ENCODE data around the gene SLC15A3. TPM values are rescaled to one million over a fixed set of nuclear protein-coding genes. Genes with fewer than 3 reads are reported as not detected.

The SLC15A3 gene
- polyA plus RNA-seq, 1 of the 3 experiments (the other 2 are of a cell fraction) = not detected

DNA sequence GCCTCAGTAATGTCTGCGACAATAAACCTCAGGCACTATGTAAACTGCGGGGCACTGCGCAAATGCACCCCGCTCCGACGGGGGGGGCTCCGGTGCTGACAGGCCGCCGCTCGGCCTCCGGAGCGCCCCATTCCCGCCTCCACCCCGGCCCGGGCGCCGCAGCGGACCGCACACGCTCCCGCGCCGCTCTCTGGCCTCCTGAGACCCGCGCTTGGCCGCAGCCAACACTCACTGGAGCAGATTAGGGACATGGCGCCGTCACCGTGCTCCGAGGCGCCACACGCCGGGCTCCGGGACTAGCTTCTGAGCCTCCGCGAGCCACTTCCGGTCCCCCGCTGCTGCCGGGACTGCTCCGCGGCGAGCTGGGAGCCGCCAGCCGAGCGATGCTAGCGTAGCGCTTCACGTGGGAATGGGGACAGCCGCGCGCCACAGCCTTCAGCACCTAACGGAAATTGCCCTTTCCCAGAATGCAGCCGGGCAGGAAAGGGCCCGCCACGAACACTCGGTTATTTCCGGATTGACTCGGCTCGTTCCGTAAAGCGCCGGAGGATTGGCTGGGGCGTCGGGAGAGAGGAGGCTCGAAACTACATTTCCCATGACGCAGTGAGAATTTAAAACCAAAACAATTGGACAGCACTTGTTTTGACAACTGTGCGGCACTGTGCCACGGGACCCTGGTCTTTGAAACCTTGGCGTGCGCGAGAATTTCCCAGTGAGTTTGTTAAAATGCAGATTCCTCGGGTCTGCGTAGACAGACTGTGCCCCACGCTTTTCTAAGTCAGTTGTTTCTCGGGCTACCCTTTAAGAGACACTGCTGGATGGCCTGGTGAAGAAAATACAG lies 45.6 kb downstream of the SLC15A3 start, which contains the start of gene PRPF19 (continued):
- TF ChIP-seq, protein P1, sequence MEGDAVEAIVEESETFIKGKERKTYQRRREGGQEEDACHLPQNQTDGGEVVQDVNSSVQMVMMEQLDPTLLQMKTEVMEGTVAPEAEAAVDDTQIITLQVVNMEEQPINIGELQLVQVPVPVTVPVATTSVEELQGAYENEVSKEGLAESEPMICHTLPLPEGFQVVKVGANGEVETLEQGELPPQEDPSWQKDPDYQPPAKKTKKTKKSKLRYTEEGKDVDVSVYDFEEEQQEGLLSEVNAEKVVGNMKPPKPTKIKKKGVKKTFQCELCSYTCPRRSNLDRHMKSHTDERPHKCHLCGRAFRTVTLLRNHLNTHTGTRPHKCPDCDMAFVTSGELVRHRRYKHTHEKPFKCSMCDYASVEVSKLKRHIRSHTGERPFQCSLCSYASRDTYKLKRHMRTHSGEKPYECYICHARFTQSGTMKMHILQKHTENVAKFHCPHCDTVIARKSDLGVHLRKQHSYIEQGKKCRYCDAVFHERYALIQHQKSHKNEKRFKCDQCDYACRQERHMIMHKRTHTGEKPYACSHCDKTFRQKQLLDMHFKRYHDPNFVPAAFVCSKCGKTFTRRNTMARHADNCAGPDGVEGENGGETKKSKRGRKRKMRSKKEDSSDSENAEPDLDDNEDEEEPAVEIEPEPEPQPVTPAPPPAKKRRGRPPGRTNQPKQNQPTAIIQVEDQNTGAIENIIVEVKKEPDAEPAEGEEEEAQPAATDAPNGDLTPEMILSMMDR (IDR thresholded peaks at IDR 0.05) = no peak
- TF ChIP-seq SMC3 (IDR thresholded peaks at IDR 0.05; ENCODE audit: low read depth, low read length) = no peak

DNA sequence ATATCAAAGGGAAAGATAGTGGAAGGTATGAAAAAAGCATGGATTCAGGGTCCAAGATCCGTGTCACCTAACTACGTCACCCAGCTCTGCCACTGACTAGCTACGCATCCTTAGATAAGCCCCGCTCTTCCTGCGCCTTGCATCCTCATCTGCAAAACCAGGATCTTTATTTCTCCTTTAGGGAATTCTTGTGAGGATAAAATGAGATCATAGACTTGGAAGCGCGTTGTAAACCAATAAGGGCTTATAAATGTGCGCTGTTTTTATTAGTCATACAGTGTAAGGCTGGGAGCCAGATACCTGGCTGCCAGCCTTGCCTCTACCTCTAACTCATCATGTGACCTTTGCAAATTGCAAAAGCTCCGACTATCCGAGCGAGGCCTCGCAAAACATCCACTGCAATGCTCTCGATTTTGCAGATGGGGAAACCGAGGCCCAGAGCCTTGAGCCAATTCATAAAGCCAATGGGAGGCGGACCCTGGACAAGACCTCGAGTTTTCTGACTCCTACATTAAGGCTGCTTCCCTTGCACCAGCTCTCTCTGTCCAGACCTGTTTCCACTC lies 46.3 kb downstream of the SLC15A3 start:
- ChIA-PET CTCF (interaction anchor here (0.6 to 21.9 kb wide), 5 partner anchors 10 to 542 kb away, joined by 3 to 550 read pairs (median 5); partner anchors contain the start of gene CCDC86), POLR2A (interaction anchor here (1.1 to 2.2 kb wide), 2 partner anchors 9 to 256 kb away, joined by 3 to 8 read pairs; partner anchors contain the start of genes TMEM109 and VPS37C)
- Histone ChIP-seq H3K9me2 (no peaks in the 10 kb centered on the region), H3K36me3 (replicated peaks in 1 of 2; ENCODE audit: control insufficient read depth in 1 of 2, insufficient read depth in 2 of 2, low read length in 1 of 2) (peaks cover 16 to 34% of the 10 kb centered on the region in 2 experiments), H3K9ac (peak overlapping the region; percentile 89), H2AFZ (ENCODE audit: low read depth) (0 out of 2 replicates have a peak overlapping the region, but pooled peaks have one; percentile 54), H3K4me3 (ENCODE audit: low read depth in 2 of 2, low read length in 1 of 2) (peak overlapping the region; percentile 92 to 99), H3K27ac (ENCODE audit: low read depth in 2 of 2, low read length in 1 of 2) (peak overlapping the region; percentile 83 to 90), H4K20me1 (ENCODE audit: insufficient read depth) (peaks cover 23% of the 10 kb centered on the region), H3K4me2 (peak overlapping the region; percentile 92), H3K79me2 (ENCODE audit: insufficient read depth) (peaks cover 43% of the 10 kb centered on the region), H3K27me3 (ENCODE audit: insufficient read depth) (no peaks in the 10 kb centered on the region), H3K4me1 (ENCODE audit: control insufficient read depth in 1 of 2, insufficient read depth in 2 of 2, low read depth in 1 of 2, low read length in 1 of 2) (peaks cover 0 to 17% of the 10 kb centered on the region in 2 experiments; a peak in 2 of 4 replicates), H3K9me3 (no peaks in the 10 kb centered on the region), H3F3A (replicated peaks; ENCODE audit: insufficient read depth) (no peaks in the 10 kb centered on the region)
- WGBS (ENCODE audit: low lambda C conversion rate) = 3% methylated on average over 12 of the region's 16 CpGs
- DNase-seq = peak; percentile 60
- TF ChIP-seq SIN3A (IDR thresholded peaks at IDR 0.05; ENCODE audit: borderline replicate concordance, low read depth, low read length) = no peak
- TF ChIP-seq MXI1 (IDR thresholded peaks at IDR 0.05; ENCODE audit: low read depth, low read length) = peak; percentile 15; the same call in 1 of the 2 replicates
- TF ChIP-seq GABPA (IDR thresholded peaks at IDR 0.05; ENCODE audit: low read depth) = no peak
- TF ChIP-seq RCOR1 (IDR thresholded peaks at IDR 0.05; ENCODE audit: low read length) = no peak
- TF ChIP-seq, protein P2, sequence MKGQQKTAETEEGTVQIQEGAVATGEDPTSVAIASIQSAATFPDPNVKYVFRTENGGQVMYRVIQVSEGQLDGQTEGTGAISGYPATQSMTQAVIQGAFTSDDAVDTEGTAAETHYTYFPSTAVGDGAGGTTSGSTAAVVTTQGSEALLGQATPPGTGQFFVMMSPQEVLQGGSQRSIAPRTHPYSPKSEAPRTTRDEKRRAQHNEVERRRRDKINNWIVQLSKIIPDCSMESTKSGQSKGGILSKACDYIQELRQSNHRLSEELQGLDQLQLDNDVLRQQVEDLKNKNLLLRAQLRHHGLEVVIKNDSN (IDR thresholded peaks at IDR 0.05; ENCODE audit: borderline replicate concordance, low read depth) = peak; percentile 61; the same call in 1 of the 2 replicates

DNA sequence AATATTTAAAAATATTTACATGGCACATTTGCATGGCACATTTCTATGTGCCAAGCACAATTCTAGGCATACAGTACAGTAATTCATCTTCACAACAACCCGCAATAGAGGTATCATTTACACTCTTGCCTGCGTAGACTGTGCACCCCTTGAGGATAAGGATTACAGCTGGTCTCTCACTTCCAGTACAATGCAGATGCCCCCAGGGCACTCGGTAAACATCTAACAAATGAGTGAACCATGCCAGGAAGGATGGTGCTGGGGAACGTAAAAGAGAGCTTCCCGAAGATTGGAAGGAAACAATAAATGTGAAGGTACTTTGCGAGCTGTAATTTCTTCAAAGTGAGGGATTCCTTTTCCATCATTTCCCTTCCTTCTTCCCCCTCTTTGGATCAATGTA lies 46.9 kb downstream of the SLC15A3 start:
- H3K9me3 ChIP-seq = no peaks in the 10 kb centered on the region
- TF ChIP-seq RXRA (IDR thresholded peaks at IDR 0.05; ENCODE audit: borderline replicate concordance, low read depth) = no peak
- no peak for TF ChIP-seq EP300 (IDR thresholded peaks at IDR 0.05; ENCODE audit: borderline replicate concordance in 1 of 2, low read depth in 1 of 2, low read length in 1 of 2)
- no peak for TF ChIP-seq NRF1 (IDR thresholded peaks at IDR 0.05; ENCODE audit: low read depth, low read length)
- TF ChIP-seq EZH2phosphoT487 (IDR thresholded peaks at IDR 0.05; ENCODE audit: borderline replicate concordance, low read depth) = no peak
- TF ChIP-seq PBX3 (IDR thresholded peaks at IDR 0.05) = no peak
- TF ChIP-seq NFIC (IDR thresholded peaks at IDR 0.05; ENCODE audit: borderline replicate concordance) = no peak
- TF ChIP-seq, protein P2 (IDR thresholded peaks at IDR 0.05; ENCODE audit: borderline replicate concordance, low read depth) = no peak
- no peak for TF ChIP-seq MAX (IDR thresholded peaks at IDR 0.05; ENCODE audit: low read depth)
- TF ChIP-seq, protein P3, sequence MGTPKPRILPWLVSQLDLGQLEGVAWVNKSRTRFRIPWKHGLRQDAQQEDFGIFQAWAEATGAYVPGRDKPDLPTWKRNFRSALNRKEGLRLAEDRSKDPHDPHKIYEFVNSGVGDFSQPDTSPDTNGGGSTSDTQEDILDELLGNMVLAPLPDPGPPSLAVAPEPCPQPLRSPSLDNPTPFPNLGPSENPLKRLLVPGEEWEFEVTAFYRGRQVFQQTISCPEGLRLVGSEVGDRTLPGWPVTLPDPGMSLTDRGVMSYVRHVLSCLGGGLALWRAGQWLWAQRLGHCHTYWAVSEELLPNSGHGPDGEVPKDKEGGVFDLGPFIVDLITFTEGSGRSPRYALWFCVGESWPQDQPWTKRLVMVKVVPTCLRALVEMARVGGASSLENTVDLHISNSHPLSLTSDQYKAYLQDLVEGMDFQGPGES (IDR thresholded peaks at IDR 0.05; ENCODE audit: low read depth, low read length) = no peak

More for the DNA sequence above, 46.9 kb downstream of the SLC15A3 start:
- Histone ChIP-seq H3K36me3 (replicated peaks in 1 of 2; ENCODE audit: control insufficient read depth in 1 of 2, insufficient read depth in 2 of 2, low read length in 1 of 2) (peaks cover 18 to 39% of the 10 kb centered on the region in 2 experiments), H3K9me2 (no peaks in the 10 kb centered on the region), H3K4me1 (ENCODE audit: control insufficient read depth in 1 of 2, insufficient read depth in 2 of 2, low read depth in 1 of 2, low read length in 1 of 2) (peaks cover 0 to 17% of the 10 kb centered on the region in 2 experiments; a peak in 2 of 4 replicates), H2AFZ (ENCODE audit: low read depth) (no peak overlapping the region), H3K27ac (ENCODE audit: low read depth in 2 of 2, low read length in 1 of 2) (peak overlapping the region; percentile 83 to 90; a peak in 3 of 4 replicates), H3K4me3 (ENCODE audit: low read depth in 2 of 2, low read length in 1 of 2) (peak overlapping the region; percentile 92 to 99), H3K9ac (peak overlapping the region; percentile 89), H3K79me2 (ENCODE audit: insufficient read depth) (peaks cover 43% of the 10 kb centered on the region), H3F3A (replicated peaks; ENCODE audit: insufficient read depth) (peaks cover 5% of the 10 kb centered on the region), H3K27me3 (ENCODE audit: insufficient read depth) (no peaks in the 10 kb centered on the region), H3K4me2 (peak overlapping the region; percentile 92), H4K20me1 (ENCODE audit: insufficient read depth) (peaks cover 23% of the 10 kb centered on the region)
- POLR2A ChIA-PET = interaction anchor here (1.1 to 2.2 kb wide), 2 partner anchors 9 to 257 kb away, joined by 3 to 8 read pairs; partner anchors contain the start of genes TMEM109 and VPS37C
- DNase-seq = peak; percentile 39
- WGBS (ENCODE audit: low lambda C conversion rate) = 42% methylated on average over 6 of the region's 6 CpGs
- CTCF ChIA-PET = interaction anchor here (0.6 to 21.9 kb wide), 5 partner anchors 10 to 541 kb away, joined by 3 to 550 read pairs (median 5); partner anchors contain the start of gene CCDC86

All from SK-N-SH (cell line).